ENCODE measurements around the gene GFI1B.

The GFI1B gene

DNA sequence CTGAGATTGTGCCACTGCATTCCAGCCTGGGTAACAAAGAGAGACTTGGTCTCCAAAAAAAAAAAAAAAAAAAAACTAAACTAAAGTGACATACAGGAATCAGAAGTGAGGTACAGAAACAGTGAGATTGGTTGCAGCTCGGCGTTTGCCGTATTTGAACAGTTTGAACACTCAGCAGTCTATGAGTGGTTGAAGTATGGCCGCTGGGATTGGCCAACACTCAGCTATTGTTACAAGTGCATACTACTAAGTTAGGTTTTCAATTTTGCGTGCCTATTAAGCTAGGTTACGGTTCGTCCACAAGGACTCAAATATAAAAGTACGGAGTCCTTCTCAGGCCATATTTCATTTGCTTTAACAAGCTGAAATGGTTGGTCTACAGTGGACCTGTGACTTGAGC lies 30.7 kb upstream of the GFI1B start:
- POLR2A ChIA-PET = no interaction called here
- no peak overlapping the region for H3K27ac ChIP-seq (ENCODE audit: extremely low read depth, low read depth, low read length)
- H3K4me3 ChIP-seq (ENCODE audit: low read depth, low read length) = no peak overlapping the region
- no peaks in the 10 kb centered on the region for H3K36me3 ChIP-seq (ENCODE audit: control insufficient read depth in 2 of 2, insufficient read depth in 1 of 2, low read length in 2 of 2)
- CTCF ChIA-PET = interaction anchor here (0.6 to 2.1 kb wide), 6 partner anchors 11 to 250 kb away, joined by 3 to 10 read pairs (median 4); no protein-coding TSS in a partner anchor
- TF ChIP-seq, protein P1, sequence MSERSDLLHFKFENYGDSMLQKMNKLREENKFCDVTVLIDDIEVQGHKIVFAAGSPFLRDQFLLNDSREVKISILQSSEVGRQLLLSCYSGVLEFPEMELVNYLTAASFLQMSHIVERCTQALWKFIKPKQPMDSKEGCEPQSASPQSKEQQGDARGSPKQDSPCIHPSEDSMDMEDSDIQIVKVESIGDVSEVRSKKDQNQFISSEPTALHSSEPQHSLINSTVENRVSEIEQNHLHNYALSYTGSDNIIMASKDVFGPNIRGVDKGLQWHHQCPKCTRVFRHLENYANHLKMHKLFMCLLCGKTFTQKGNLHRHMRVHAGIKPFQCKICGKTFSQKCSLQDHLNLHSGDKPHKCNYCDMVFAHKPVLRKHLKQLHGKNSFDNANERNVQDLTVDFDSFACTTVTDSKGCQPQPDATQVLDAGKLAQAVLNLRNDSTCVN (tag by site-specific recombination; optimal IDR thresholded peaks at IDR 0.05) = no peak
- H3K9me3 ChIP-seq (ENCODE audit: control insufficient read depth, insufficient read depth, low read depth, low read length) = no peaks in the 10 kb centered on the region
- H3K4me1 ChIP-seq (ENCODE audit: control insufficient read depth, insufficient read depth, low read length) = peaks cover 4% of the 10 kb centered on the region; the same call in 1 of the 2 replicates

GRCh38 chr9:132948482-132949050 lies 29.9 kb upstream of the GFI1B start:
- no peaks in the 10 kb centered on the region for H3K4me1 ChIP-seq (ENCODE audit: control insufficient read depth, insufficient read depth, low read length)
- POLR2A ChIA-PET = no interaction called here
- no peaks in the 10 kb centered on the region for H3K36me3 ChIP-seq (ENCODE audit: control insufficient read depth in 2 of 2, insufficient read depth in 1 of 2, low read length in 2 of 2)
- TF ChIP-seq PRDM10 (tag by site-specific recombination; IDR thresholded peaks at IDR 0.05) (peak; percentile 33; the same call in 1 of the 2 replicates), ZBTB8A (tag by site-specific recombination; IDR thresholded peaks at IDR 0.05) (no peak), ZBTB1 (tag by site-specific recombination; IDR thresholded peaks at IDR 0.05) (no peak), ZNF404 (tag by site-specific recombination; IDR thresholded peaks at IDR 0.05) (no peak), ZNF639 (tag by site-specific recombination; IDR thresholded peaks at IDR 0.05) (no peak), ZBTB17 (tag by site-specific recombination; IDR thresholded peaks at IDR 0.05) (no peak), YY2 (tag by site-specific recombination; IDR thresholded peaks at IDR 0.05) (no peak), ZNF48 (tag by site-specific recombination; IDR thresholded peaks at IDR 0.05) (no peak)
- TF ChIP-seq, protein P1 (tag by site-specific recombination; optimal IDR thresholded peaks at IDR 0.05) = no peak
- CTCF ChIA-PET = interaction anchor here (0.7 to 1.3 kb wide), 2 partner anchors 47 to 196 kb away, joined by 3 to 5 read pairs; no protein-coding TSS in a partner anchor
- no peaks in the 10 kb centered on the region for H3K9me3 ChIP-seq (ENCODE audit: control insufficient read depth, insufficient read depth, low read depth, low read length)
- H3K27ac ChIP-seq (ENCODE audit: extremely low read depth, low read depth, low read length) = no peak overlapping the region
- H3K4me3 ChIP-seq (ENCODE audit: low read depth, low read length) = no peak overlapping the region

DNA sequence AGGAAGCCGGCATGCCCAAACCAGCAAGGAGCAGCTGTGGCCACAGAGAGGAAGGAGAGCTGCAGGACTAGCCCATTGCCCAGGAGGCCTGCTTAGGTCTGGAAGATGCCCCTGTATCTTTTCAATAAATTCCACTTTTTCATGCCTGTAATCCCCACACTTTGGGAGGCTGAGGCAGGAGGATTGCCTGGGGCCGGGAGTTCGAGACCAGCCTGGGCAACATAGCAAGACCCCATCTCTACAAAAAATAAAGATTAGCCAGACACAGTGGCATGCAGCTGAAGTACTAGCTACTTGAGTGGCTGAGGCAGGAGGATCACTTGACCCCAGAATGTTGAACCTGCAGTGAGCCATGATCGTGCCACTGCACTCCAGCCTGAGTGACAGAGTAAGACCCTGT lies 28.8 kb upstream of the GFI1B start:
- no peak for TF ChIP-seq ZNF24 (tag by site-specific recombination; IDR thresholded peaks at IDR 0.05)
- peak; percentile 87 for TF ChIP-seq ZNF121 (tag by site-specific recombination; IDR thresholded peaks at IDR 0.05)
- no peaks in the 10 kb centered on the region for H3K36me3 ChIP-seq (ENCODE audit: control insufficient read depth in 2 of 2, insufficient read depth in 1 of 2, low read length in 2 of 2)
- no peak overlapping the region for H3K4me3 ChIP-seq (ENCODE audit: low read depth, low read length)
- H3K4me1 ChIP-seq (ENCODE audit: control insufficient read depth, insufficient read depth, low read length) = no peaks in the 10 kb centered on the region
- CTCF ChIA-PET = interaction anchor here (1.1 kb wide), 1 partner anchor 22 kb away, joined by 8 read pairs; no protein-coding TSS in a partner anchor
- POLR2A ChIA-PET = no interaction called here
- no peak overlapping the region for H3K27ac ChIP-seq (ENCODE audit: extremely low read depth, low read depth, low read length)
- H3K9me3 ChIP-seq (ENCODE audit: control insufficient read depth, insufficient read depth, low read depth, low read length) = no peaks in the 10 kb centered on the region
